ENCODE results near the gene ATG14. TPM values are rescaled to one million over a fixed set of nuclear protein-coding genes. Genes with fewer than 3 reads are reported as not detected.

The ATG14 gene
- total and polyA plus RNA-seq, 2 of the 13 experiments (the other 11 are each of a cell fraction or from before 2014, with no cell fraction given): 7.2 to 9.1 TPM

DNA sequence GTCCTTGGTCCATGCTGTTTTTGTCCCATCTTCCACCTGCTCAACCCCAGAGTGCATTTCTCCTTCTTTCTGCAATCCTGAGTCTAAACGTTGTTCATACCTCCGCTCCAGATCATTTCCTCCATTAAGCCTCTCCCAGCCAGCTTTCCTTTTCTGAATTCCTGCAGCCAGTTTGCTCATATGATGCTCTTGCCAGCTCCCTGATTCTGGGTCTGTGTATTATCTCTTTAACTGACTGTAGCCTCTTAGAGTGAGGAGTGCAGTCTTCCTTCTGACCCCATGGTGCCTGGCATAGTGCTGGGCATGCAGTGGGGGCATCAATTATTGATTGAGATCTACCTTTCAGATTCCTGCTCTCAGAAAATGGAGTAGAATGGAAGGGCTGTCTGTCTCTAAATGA, 40.3 kb upstream of the ATG14 start (continued):
- TF ChIP-seq ZNF224 (CRISPR knock-in tag; IDR thresholded peaks at IDR 0.05): no peak
- no peak for TF ChIP-seq JUN (CRISPR knock-in tag; IDR thresholded peaks at IDR 0.05)
- TF ChIP-seq ZNF280B (CRISPR knock-in tag; IDR thresholded peaks at IDR 0.05; ENCODE audit: borderline replicate concordance): no peak
- no peak for TF ChIP-seq ATM (IDR thresholded peaks at IDR 0.05; ENCODE audit: borderline replicate concordance)
- TF ChIP-seq XBP1 (CRISPR knock-in tag; IDR thresholded peaks at IDR 0.05): no peak
- TF ChIP-seq ZNF549 (CRISPR knock-in tag; IDR thresholded peaks at IDR 0.05): no peak
- TF ChIP-seq, protein P1, sequence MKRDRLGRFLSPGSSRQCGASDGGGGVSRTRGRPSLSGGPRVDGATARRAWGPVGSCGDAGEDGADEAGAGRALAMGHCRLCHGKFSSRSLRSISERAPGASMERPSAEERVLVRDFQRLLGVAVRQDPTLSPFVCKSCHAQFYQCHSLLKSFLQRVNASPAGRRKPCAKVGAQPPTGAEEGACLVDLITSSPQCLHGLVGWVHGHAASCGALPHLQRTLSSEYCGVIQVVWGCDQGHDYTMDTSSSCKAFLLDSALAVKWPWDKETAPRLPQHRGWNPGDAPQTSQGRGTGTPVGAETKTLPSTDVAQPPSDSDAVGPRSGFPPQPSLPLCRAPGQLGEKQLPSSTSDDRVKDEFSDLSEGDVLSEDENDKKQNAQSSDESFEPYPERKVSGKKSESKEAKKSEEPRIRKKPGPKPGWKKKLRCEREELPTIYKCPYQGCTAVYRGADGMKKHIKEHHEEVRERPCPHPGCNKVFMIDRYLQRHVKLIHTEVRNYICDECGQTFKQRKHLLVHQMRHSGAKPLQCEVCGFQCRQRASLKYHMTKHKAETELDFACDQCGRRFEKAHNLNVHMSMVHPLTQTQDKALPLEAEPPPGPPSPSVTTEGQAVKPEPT (CRISPR knock-in tag; IDR thresholded peaks at IDR 0.05; ENCODE audit: low read depth): no peak

DNA sequence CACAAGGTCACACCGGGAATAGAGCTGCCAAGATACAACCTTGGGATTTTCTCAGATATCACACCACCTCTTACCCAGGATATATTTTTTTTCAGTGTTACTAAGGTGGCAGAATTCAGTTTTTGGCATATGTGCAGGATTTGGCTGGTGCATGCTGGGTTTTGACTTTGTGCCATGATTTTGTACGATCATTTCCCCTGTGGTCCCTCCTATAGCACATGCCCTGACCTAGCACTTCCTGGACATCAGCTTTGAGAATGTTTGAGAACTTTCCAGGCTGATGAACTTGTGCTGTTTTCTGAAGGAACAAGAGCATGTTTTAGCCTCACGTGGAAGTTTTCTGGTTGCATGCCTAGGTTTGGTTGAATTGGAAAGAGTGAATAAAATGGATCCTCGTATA, 39.8 kb upstream of the ATG14 start:
- Histone ChIP-seq H3K9me3 (ENCODE audit: low read length) (no peaks in the 10 kb centered on the region), H3K36me3 (replicated peaks in 1 of 2; ENCODE audit: control insufficient read depth in 1 of 2, insufficient read depth in 2 of 2, low read length in 2 of 2) (no peaks in the 10 kb centered on the region), H3K4me3 (replicated peaks in 1 of 3; ENCODE audit: insufficient read depth in 1 of 3, low read depth in 2 of 3, low read length in 3 of 3) (no peak overlapping the region), H3K27me3 (ENCODE audit: control insufficient read depth in 1 of 2, insufficient read depth in 2 of 2, low read length in 2 of 2) (peaks cover 0 to 4% of the 10 kb centered on the region in 2 experiments; a peak in 1 of 5 replicates), H3K4me2 (ENCODE audit: low read depth, low read length) (no peak overlapping the region), H3K9ac (ENCODE audit: insufficient read depth, low read depth, low read length) (no peak overlapping the region), H3K27ac (ENCODE audit: extremely low read length, insufficient read depth, low read length) (no peak overlapping the region), H3K79me2 (ENCODE audit: insufficient read depth, low read length) (no peaks in the 10 kb centered on the region), H2AFZ (ENCODE audit: low read length) (no peak overlapping the region), H3K4me1 (ENCODE audit: insufficient read depth, low read length) (peaks cover 20% of the 10 kb centered on the region; the same call in 1 of the 2 replicates), H4K20me1 (ENCODE audit: insufficient read depth, low read length) (no peaks in the 10 kb centered on the region)
- in situ Hi-C loops (cut with HindIII; ENCODE audit: extremely low pct_ligation_motif_present, low pct_unique_long_range_greater_than_20kb): no loop called here
- WGBS (ENCODE audit: low lambda C conversion rate): 22% methylated on average over 4 of the region's 4 CpGs
- intact Hi-C loops (cut with micrococcal nuclease; ENCODE audit: unreplicated experiment): no loop called here
- POLR2A ChIA-PET: no interaction called here
- BruUV-seq (replicated peaks): no TSS peak
- DNase-seq (ENCODE audit: low spot score) (no peak), FAIRE-seq (no peak), ATAC-seq (no peak)
- TF ChIP-seq SPEN (CRISPR knock-in tag; IDR thresholded peaks at IDR 0.05; ENCODE audit: low read depth): no peak
- no peak for TF ChIP-seq ZNF44 (CRISPR knock-in tag; IDR thresholded peaks at IDR 0.05)
- no peak for TF ChIP-seq PRDM15 (CRISPR knock-in tag; IDR thresholded peaks at IDR 0.05)
- no peak for TF ChIP-seq SMAD9 (CRISPR knock-in tag; IDR thresholded peaks at IDR 0.05)
- CTCF ChIA-PET (ENCODE audit: low intra/inter-chr PET ratio, low total read pairs): no interaction called here

Measured in HepG2 (cell line).